Islet precursor cell (in vitro differentiated cells): ENCODE measurements around the gene CKAP5.
A peak's percentile ranks its signal among the peaks of the same experiment; 100 is the strongest.
"Not testable (repeated sequence)": the region's sequence is repeated elsewhere in the genome, so short reads cannot be mapped to it uniquely, and the experiment has no call there.

ENCODE experiments used
- DNase-seq: peaks from one replicate; pipeline ENCODE4 v3.0.0-alpha.2; 2018

Gene CKAP5

GRCh38 chr11:46850829-46851380 is 4.8 kb upstream of the CKAP5 start:
- no peak for DNase-seq

- DNase-seq = no peak
These were observed 3.6 kb upstream of the CKAP5 start for GRCh38 chr11:46849631-46850030.

GRCh38 chr11:46846510-46846830 is 390 bp upstream of the CKAP5 start:
- no peak for DNase-seq

- DNase-seq = no peak
These were observed 690 bp downstream of the CKAP5 start for GRCh38 chr11:46845440-46845739.

- DNase-seq = no peak
These were observed 6.0 kb downstream of the CKAP5 start for GRCh38 chr11:46840116-46840515.

- DNase-seq = no peak
These were observed 7.6 kb downstream of the CKAP5 start for GRCh38 chr11:46838501-46838900.

- DNase-seq = no peak
These were observed 8.2 kb downstream of the CKAP5 start for GRCh38 chr11:46837860-46838259.

GRCh38 chr11:46836870-46837269 is 9.2 kb downstream of the CKAP5 start:
- no peak for DNase-seq

GRCh38 chr11:46836431-46836830 is 9.6 kb downstream of the CKAP5 start:
- DNase-seq = no peak

GRCh38 chr11:46835897-46836296 is 10.2 kb downstream of the CKAP5 start:
- DNase-seq = no peak

- DNase-seq = no peak
These were observed 11.3 kb downstream of the CKAP5 start for GRCh38 chr11:46834821-46835220.

GRCh38 chr11:46832511-46833214 is 13.4 kb downstream of the CKAP5 start:
- DNase-seq = no peak

- no peak for DNase-seq
These were observed 18.1 kb downstream of the CKAP5 start for GRCh38 chr11:46827995-46828394.

GRCh38 chr11:46826310-46827044 is 19.6 kb downstream of the CKAP5 start:
- peak; percentile 95 for DNase-seq

GRCh38 chr11:46808799-46809431 is 37.2 kb downstream of the CKAP5 start:
- no peak for DNase-seq

- no peak for DNase-seq
These were observed 44.2 kb downstream of the CKAP5 start for GRCh38 chr11:46801694-46802470.

- no peak for DNase-seq
These were observed 45.9 kb downstream of the CKAP5 start for GRCh38 chr11:46800177-46800576.

GRCh38 chr11:46799725-46800124 is 46.4 kb downstream of the CKAP5 start:
- DNase-seq = not testable (repeated sequence)

- DNase-seq = no peak
These were observed 67.7 kb downstream of the CKAP5 start for GRCh38 chr11:46778416-46778815.

- no peak for DNase-seq
These were observed 69.2 kb downstream of the CKAP5 start for GRCh38 chr11:46776878-46777277.

GRCh38 chr11:46769636-46770221 is 76.4 kb downstream of the CKAP5 start:
- no peak for DNase-seq

GRCh38 chr11:46766656-46767055 is 79.4 kb downstream of the CKAP5 start:
- DNase-seq = no peak

GRCh38 chr11:46762248-46762647 is 83.8 kb downstream of the CKAP5 start:
- no peak for DNase-seq
